HEK293 (cell line): Measurements from ENCODE around the gene PARVA.

Experiments
- CTCF ChIA-PET: fragments of 350-600 bp; formaldehyde crosslinking; extraction: SDS; loops from one replicate; lab custom pipeline; 2021; ENCODE audit warnings: antibody characterized with exemption; lab: Yijun Ruan, JAX
- POLR2A ChIA-PET: fragments of 300-600 bp; formaldehyde crosslinking; extraction: SDS; loops from one replicate; lab custom pipeline; 2020; ENCODE audit warnings: antibody characterized with exemption, inconsistent platforms; lab: Yijun Ruan, JAX
- H3K27ac ChIP-seq: fragments of 200-500 bp; sonication (Bioruptor generic); 2 replicates; pipeline ENCODE4 v1.5.1; 2014; ENCODE audit warnings: low read depth, low read length, control low read depth, inconsistent platforms; ENCODE audit errors: extremely low read depth
- H3K36me3 ChIP-seq, 2 experiments: fragments of 200-500 bp in 1 of 2; sonication (Bioruptor generic) in 1 of 2; 1 replicate in 1 of 2; 2 replicates in 1 of 2; pipeline ENCODE4 v1.5.1; 2014 to 2017; ENCODE audit warnings: inconsistent platforms in 2 of 2, low read length in 2 of 2; ENCODE audit not compliant: control insufficient read depth in 2 of 2, insufficient read depth in 1 of 2
- H3K4me1 ChIP-seq: fragments of 200-500 bp; sonication (Bioruptor generic); 2 replicates; pipeline ENCODE4 v1.5.1; 2014; ENCODE audit warnings: mild to moderate bottlenecking, low read length, inconsistent platforms; ENCODE audit not compliant: control insufficient read depth, insufficient read depth
- H3K4me3 ChIP-seq: 2 replicates; pipeline ENCODE4 v1.5.1; 2011; ENCODE audit warnings: low read depth, mild to moderate bottlenecking, control low read depth, low read length, moderate library complexity
- H3K9me3 ChIP-seq: fragments of 200-500 bp; sonication (Bioruptor generic); 2 replicates; pipeline ENCODE4 v1.5.1; 2014; ENCODE audit warnings: low read depth, low read length, inconsistent platforms; ENCODE audit not compliant: control insufficient read depth, insufficient read depth
- BCL11A ChIP-seq: fragments of 450-650 bp; formaldehyde crosslinking; IDR thresholded peaks from 2 replicates; pipeline ENCODE4 v1.5.1; 2016; ENCODE audit warnings: low read depth, missing biosample characterization, missing genetic modification characterization
- FEZF1 ChIP-seq: fragments of 450-650 bp; formaldehyde crosslinking; IDR thresholded peaks from 2 replicates; pipeline ENCODE4 v1.5.1; 2016; ENCODE audit warnings: missing biosample characterization, missing genetic modification characterization
- PRDM10 ChIP-seq: fragments of 450-650 bp; formaldehyde crosslinking; IDR thresholded peaks from 2 replicates; pipeline ENCODE4 v1.5.1; 2016; ENCODE audit warnings: missing biosample characterization, missing genetic modification characterization
- SCRT1 ChIP-seq: fragments of 450-650 bp; formaldehyde crosslinking; IDR thresholded peaks from 2 replicates; pipeline ENCODE4 v1.5.1; 2016; ENCODE audit warnings: missing biosample characterization, missing genetic modification characterization, borderline replicate concordance
- SP2 ChIP-seq: fragments of 450-650 bp; formaldehyde crosslinking; IDR thresholded peaks from 2 replicates; pipeline ENCODE4 v1.5.1; 2016; ENCODE audit warnings: missing biosample characterization, missing genetic modification characterization
- ZNF16 ChIP-seq: fragments of 450-650 bp; formaldehyde crosslinking; IDR thresholded peaks from 2 replicates; pipeline ENCODE4 v1.5.1; 2016; ENCODE audit warnings: low read depth, missing biosample characterization, missing genetic modification characterization
- ZNF175 ChIP-seq: fragments of 450-650 bp; formaldehyde crosslinking; IDR thresholded peaks from 2 replicates; pipeline ENCODE4 v1.5.1; 2016; ENCODE audit warnings: missing biosample characterization, missing genetic modification characterization
- ZNF184 ChIP-seq: fragments of 450-650 bp; IDR thresholded peaks from 2 replicates; pipeline ENCODE4 v1.5.1; 2018; ENCODE audit warnings: missing biosample characterization, mild to moderate bottlenecking, missing genetic modification characterization
- ZNF19 ChIP-seq: fragments of 450-650 bp; formaldehyde crosslinking; IDR thresholded peaks from 2 replicates; pipeline ENCODE4; 2016; ENCODE audit warnings: missing biosample characterization, missing genetic modification characterization, low read depth
- ZNF426 ChIP-seq: fragments of 450-650 bp; formaldehyde crosslinking; IDR thresholded peaks from 2 replicates; pipeline ENCODE4 v1.5.1; 2017; ENCODE audit warnings: missing biosample characterization, missing genetic modification characterization, mild to moderate bottlenecking, inconsistent platforms, moderate library complexity
- ZNF530 ChIP-seq: fragments of 450-650 bp; formaldehyde crosslinking; IDR thresholded peaks from 2 replicates; pipeline ENCODE4 v1.5.1; 2016; ENCODE audit warnings: low read depth, missing biosample characterization, missing genetic modification characterization
- ZNF548 ChIP-seq: fragments of 450-650 bp; formaldehyde crosslinking; IDR thresholded peaks from 2 replicates; pipeline ENCODE4 v1.5.1; 2016; ENCODE audit warnings: missing biosample characterization, missing genetic modification characterization
- ZNF585B ChIP-seq: fragments of 450-650 bp; formaldehyde crosslinking; IDR thresholded peaks from 2 replicates; pipeline ENCODE4 v1.5.1; 2016; ENCODE audit warnings: missing biosample characterization, missing genetic modification characterization
- ZNF626 ChIP-seq: fragments of 450-650 bp; sonication (Bioruptor Pico); formaldehyde crosslinking; IDR thresholded peaks from 2 replicates; pipeline ENCODE4 v1.5.1; 2018; ENCODE audit warnings: missing biosample characterization, missing genetic modification characterization, inconsistent platforms
- ZNF645 ChIP-seq: fragments of 450-650 bp; formaldehyde crosslinking; IDR thresholded peaks from 2 replicates; pipeline ENCODE4; 2016; ENCODE audit warnings: missing biosample characterization, missing genetic modification characterization
- ZNF660 ChIP-seq: fragments of 450-650 bp; IDR thresholded peaks from 2 replicates; pipeline ENCODE4 v1.5.1; 2018; ENCODE audit warnings: missing biosample characterization, mild to moderate bottlenecking, missing genetic modification characterization
- ZNF76 ChIP-seq: fragments of 450-650 bp; formaldehyde crosslinking; IDR thresholded peaks from 2 replicates; pipeline ENCODE4; 2016; ENCODE audit warnings: low read depth, missing biosample characterization, missing genetic modification characterization, borderline replicate concordance
- ZNF777 ChIP-seq: fragments of 450-650 bp; formaldehyde crosslinking; IDR thresholded peaks from 2 replicates; pipeline ENCODE4 v1.5.1; 2017; ENCODE audit warnings: missing biosample characterization, missing genetic modification characterization, borderline replicate concordance
- ZNF785 ChIP-seq: fragments of 450-650 bp; formaldehyde crosslinking; IDR thresholded peaks from 2 replicates; pipeline ENCODE4 v1.5.1; 2016; ENCODE audit warnings: missing biosample characterization, missing genetic modification characterization
- ZSCAN23 ChIP-seq: fragments of 450-650 bp; formaldehyde crosslinking; IDR thresholded peaks from 2 replicates; pipeline ENCODE4 v1.5.1; 2016; ENCODE audit warnings: missing biosample characterization, missing genetic modification characterization
- TF ChIP-seq, protein P1 (sequence below): fragments of 450-650 bp; formaldehyde crosslinking; IDR thresholded peaks from 2 replicates; pipeline ENCODE4 v1.5.1; 2016; ENCODE audit warnings: missing biosample characterization, missing genetic modification characterization
- TF ChIP-seq, protein P2 (sequence below): fragments of 450-650 bp; formaldehyde crosslinking; IDR thresholded peaks from 2 replicates; pipeline ENCODE4 v1.5.1; 2016; ENCODE audit warnings: missing biosample characterization, missing genetic modification characterization, low read depth
- TF ChIP-seq, protein P3 (sequence below): fragments of 450-650 bp; formaldehyde crosslinking; IDR thresholded peaks from 2 replicates; pipeline ENCODE4 v1.5.1; 2016; ENCODE audit warnings: missing biosample characterization, missing genetic modification characterization

PARVA gene

DNA sequence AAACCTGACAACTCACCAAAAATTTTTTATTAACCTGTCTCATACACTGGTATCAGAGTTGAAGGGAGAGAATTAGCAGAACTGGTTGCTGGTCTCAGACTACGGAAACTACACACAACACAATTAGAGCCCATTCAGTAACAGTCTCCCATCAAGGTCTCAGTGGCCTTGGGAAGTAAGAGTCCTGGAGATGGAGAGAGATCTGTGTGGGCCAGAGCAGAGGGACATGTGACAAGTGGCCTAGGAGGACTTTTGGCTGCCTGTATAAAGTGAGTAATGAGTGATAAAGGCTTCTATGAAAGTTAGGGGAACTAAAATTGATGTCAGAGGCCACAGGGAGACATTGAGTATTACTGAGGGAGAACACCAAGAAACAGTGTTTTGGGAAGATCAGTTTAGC is 58.9 kb downstream of the PARVA start:
- ChIA-PET CTCF (interaction anchor here (0.6 to 0.8 kb wide), 2 partner anchors 32 to 147 kb away, joined by 3 read pairs; no protein-coding TSS in a partner anchor), POLR2A (no interaction called here)
- TF ChIP-seq ZNF175 (tag by site-specific recombination) (no peak), SP2 (tag by site-specific recombination) (no peak), ZNF645 (tag by site-specific recombination) (no peak), PRDM10 (no peak), ZSCAN23 (no peak)
- Histone ChIP-seq H3K4me1 (no peaks in the 10 kb centered on the region), H3K27ac (no peak overlapping the region), H3K9me3 (no peaks in the 10 kb centered on the region), H3K4me3 (no peak overlapping the region), H3K36me3 (no peaks in the 10 kb centered on the region)

DNA sequence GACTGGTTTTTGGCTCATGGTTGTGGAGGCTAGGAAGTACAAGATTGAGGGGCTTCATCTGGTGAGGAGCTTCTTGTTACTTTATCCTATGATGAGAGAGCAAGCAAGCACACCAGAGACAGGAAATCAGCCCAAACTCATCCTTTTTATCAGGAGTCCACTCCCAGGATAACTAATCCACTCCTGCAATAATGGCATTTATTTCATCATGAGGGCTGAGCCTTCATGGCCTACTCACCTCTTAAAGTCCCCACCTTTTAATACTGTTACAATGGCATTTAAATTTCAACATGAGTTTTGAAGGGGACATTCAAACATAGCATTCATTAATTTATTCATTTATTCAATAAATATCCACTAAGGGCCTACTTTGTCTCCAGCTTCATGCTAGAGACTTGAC is 60.9 kb downstream of the PARVA start:
- ChIA-PET POLR2A (no interaction called here), CTCF (interaction anchor here (0.8 kb wide), 1 partner anchor 122 kb away, joined by 4 read pairs; no protein-coding TSS in a partner anchor)
- Histone ChIP-seq H3K36me3 (no peaks in the 10 kb centered on the region), H3K27ac (no peak overlapping the region)
- no peak for TF ChIP-seq ZNF530 (tag by site-specific recombination)
- TF ChIP-seq, protein P1, sequence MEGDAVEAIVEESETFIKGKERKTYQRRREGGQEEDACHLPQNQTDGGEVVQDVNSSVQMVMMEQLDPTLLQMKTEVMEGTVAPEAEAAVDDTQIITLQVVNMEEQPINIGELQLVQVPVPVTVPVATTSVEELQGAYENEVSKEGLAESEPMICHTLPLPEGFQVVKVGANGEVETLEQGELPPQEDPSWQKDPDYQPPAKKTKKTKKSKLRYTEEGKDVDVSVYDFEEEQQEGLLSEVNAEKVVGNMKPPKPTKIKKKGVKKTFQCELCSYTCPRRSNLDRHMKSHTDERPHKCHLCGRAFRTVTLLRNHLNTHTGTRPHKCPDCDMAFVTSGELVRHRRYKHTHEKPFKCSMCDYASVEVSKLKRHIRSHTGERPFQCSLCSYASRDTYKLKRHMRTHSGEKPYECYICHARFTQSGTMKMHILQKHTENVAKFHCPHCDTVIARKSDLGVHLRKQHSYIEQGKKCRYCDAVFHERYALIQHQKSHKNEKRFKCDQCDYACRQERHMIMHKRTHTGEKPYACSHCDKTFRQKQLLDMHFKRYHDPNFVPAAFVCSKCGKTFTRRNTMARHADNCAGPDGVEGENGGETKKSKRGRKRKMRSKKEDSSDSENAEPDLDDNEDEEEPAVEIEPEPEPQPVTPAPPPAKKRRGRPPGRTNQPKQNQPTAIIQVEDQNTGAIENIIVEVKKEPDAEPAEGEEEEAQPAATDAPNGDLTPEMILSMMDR (tag by site-specific recombination): no peak
- TF ChIP-seq, protein P2, sequence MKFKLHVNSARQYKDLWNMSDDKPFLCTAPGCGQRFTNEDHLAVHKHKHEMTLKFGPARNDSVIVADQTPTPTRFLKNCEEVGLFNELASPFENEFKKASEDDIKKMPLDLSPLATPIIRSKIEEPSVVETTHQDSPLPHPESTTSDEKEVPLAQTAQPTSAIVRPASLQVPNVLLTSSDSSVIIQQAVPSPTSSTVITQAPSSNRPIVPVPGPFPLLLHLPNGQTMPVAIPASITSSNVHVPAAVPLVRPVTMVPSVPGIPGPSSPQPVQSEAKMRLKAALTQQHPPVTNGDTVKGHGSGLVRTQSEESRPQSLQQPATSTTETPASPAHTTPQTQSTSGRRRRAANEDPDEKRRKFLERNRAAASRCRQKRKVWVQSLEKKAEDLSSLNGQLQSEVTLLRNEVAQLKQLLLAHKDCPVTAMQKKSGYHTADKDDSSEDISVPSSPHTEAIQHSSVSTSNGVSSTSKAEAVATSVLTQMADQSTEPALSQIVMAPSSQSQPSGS (tag by site-specific recombination): no peak
- TF ChIP-seq, all 188 proteins: peak for 0
- Histone ChIP-seq H3K4me1 (no peaks in the 10 kb centered on the region), H3K9me3 (no peaks in the 10 kb centered on the region), H3K4me3 (no peak overlapping the region)

GRCh38 chr11:12439615-12440014 is 62.2 kb downstream of the PARVA start:
- no peaks in the 10 kb centered on the region for H3K4me1 ChIP-seq
- no peaks in the 10 kb centered on the region for H3K9me3 ChIP-seq
- no peak overlapping the region for H3K27ac ChIP-seq
- ChIA-PET CTCF (interaction anchor here (1.2 kb wide), 1 partner anchor 856 kb away, joined by 3 read pairs; no protein-coding TSS in a partner anchor), POLR2A (no interaction called here)
- H3K36me3 ChIP-seq: no peaks in the 10 kb centered on the region
- no peak overlapping the region for H3K4me3 ChIP-seq
- TF ChIP-seq ZSCAN23 (no peak), ZNF76 (tag by site-specific recombination) (no peak), SCRT1 (no peak), ZNF16 (tag by site-specific recombination) (no peak), FEZF1 (tag by site-specific recombination) (no peak), ZNF777 (tag by site-specific recombination) (no peak), ZNF19 (tag by site-specific recombination) (no peak), BCL11A (tag by site-specific recombination) (no peak), ZNF548 (tag by site-specific recombination) (no peak), ZNF426 (no peak), ZNF785 (tag by site-specific recombination) (no peak), ZNF660 (no peak), ZNF585B (no peak), ZNF626 (tag by site-specific recombination) (no peak), ZNF184 (tag by site-specific recombination) (no peak)
- TF ChIP-seq, protein P3, sequence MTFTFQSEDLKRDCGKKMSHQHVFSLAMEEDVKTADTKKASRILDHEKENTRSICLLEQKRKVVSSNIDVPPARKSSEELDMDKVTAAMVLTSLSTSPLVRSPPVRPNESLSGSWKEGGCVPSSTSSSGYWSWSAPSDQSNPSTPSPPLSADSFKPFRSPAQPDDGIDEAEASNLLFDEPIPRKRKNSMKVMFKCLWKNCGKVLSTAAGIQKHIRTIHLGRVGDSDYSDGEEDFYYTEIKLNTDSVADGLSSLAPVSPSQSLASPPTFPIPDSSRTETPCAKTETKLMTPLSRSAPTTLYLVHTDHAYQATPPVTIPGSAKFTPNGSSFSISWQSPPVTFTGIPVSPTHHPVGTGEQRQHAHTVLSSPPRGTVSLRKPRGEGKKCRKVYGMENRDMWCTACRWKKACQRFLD (tag by site-specific recombination): no peak
